Chondrocyte (in vitro differentiated cells): ENCODE data around the gene ROGDI. TPM values are rescaled to one million over a fixed set of nuclear protein-coding genes. Genes with fewer than 3 reads are reported as not detected.

ENCODE experiments used
- DNase-seq: peaks from one replicate; pipeline ENCODE4 v3.0.0; 2021; ENCODE audit warnings: mixed read lengths, low spot score
- H3K27ac Mint-ChIP-seq: one replicate; pipeline ENCODE4 v1.8.0; 2021; ENCODE audit warnings: mild to moderate bottlenecking, moderate library complexity, mixed read lengths; ENCODE audit not compliant: unreplicated experiment
- H3K27me3 Mint-ChIP-seq: 2 replicates; pipeline ENCODE4 v1.8.0; 2021; ENCODE audit warnings: low read depth, mixed read lengths
- H3K36me3 Mint-ChIP-seq: 2 replicates; pipeline ENCODE4 v1.8.0; 2021; ENCODE audit warnings: low read depth, mixed read lengths
- H3K4me1 Mint-ChIP-seq: 2 replicates; pipeline ENCODE4 v1.8.0; 2021; ENCODE audit warnings: low read depth, mild to moderate bottlenecking, mixed read lengths
- H3K4me3 Mint-ChIP-seq: one replicate; pipeline ENCODE4 v1.8.0; 2021; ENCODE audit warnings: mild to moderate bottlenecking, moderate library complexity, mixed read lengths; ENCODE audit not compliant: unreplicated experiment
- H3K9me3 Mint-ChIP-seq: 2 replicates; pipeline ENCODE4 v1.8.0; 2021; ENCODE audit warnings: low read depth, mixed read lengths
- total RNA-seq: library from RNA; stranded (reverse); gene quantifications from 3 replicates; pipeline ENCODE4 v1.2.1, GENCODE V29; 2021
- TF ChIP-seq, protein P1 (sequence below): fragments of 200-600 bp; sonication (generic); IDR thresholded peaks from 2 replicates; pipeline ENCODE4 v1.5.0; 2021; ENCODE audit warnings: antibody characterized with exemption, mild to moderate bottlenecking, moderate library complexity

The ROGDI gene
- total RNA-seq, 1 donor from 2014 or later, result 37.6 TPM

DNA sequence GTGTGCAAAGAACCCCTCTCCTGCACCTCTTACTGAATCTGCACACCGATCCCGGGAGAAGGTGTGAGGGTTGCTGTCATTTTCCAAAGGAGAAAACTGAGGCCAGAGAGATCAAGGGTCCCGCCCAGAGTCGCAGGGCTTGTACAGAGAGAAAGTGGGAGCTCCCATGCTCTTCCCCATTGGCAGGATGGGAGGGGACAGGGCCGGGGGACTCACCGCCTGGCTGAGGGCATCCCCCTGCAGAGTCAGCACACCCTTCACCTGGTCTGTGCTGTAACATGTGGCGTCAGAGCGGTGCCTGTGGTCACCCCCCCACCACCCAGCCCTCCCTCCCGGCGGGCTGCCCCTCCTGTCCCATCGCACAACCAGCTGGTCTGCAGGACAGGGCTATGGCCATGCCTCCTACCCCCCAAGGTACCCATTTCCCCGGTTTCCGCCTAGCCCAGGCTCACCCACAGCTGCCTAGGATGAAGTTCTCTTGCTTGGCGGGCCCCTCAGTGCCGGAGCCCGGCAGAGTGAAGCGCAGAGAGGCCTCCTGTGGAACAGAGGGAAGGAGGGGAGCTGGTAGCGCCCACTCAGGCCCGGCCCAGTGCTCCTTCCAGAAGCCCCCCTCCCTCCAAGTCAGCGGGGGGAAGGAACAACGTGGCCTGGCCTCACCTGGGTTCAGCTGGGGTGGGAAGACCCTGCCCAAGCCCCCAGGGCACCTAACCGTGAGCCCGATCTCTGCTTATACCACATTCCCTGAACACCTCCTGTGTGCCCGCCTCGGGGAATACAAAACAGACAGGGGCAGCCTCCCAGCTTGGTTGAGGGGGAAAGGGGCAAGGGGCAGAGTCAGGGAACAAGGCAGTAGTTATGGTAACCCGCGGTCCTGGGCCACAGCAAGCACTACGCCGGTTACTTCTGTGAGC lies 1.1 kb downstream of the ROGDI start:
- H3K27me3 Mint-ChIP-seq, result no peaks in the 10 kb centered on the region
- no peak for DNase-seq
- H3K27ac Mint-ChIP-seq, result no peak overlapping the region
- peaks cover 25% of the 10 kb centered on the region for H3K4me1 Mint-ChIP-seq
- TF ChIP-seq, protein P1, sequence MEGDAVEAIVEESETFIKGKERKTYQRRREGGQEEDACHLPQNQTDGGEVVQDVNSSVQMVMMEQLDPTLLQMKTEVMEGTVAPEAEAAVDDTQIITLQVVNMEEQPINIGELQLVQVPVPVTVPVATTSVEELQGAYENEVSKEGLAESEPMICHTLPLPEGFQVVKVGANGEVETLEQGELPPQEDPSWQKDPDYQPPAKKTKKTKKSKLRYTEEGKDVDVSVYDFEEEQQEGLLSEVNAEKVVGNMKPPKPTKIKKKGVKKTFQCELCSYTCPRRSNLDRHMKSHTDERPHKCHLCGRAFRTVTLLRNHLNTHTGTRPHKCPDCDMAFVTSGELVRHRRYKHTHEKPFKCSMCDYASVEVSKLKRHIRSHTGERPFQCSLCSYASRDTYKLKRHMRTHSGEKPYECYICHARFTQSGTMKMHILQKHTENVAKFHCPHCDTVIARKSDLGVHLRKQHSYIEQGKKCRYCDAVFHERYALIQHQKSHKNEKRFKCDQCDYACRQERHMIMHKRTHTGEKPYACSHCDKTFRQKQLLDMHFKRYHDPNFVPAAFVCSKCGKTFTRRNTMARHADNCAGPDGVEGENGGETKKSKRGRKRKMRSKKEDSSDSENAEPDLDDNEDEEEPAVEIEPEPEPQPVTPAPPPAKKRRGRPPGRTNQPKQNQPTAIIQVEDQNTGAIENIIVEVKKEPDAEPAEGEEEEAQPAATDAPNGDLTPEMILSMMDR, result no peak
- peak overlapping the region; percentile 82 for H3K4me3 Mint-ChIP-seq
- H3K9me3 Mint-ChIP-seq, result no peaks in the 10 kb centered on the region
- peaks cover 11% of the 10 kb centered on the region for H3K36me3 Mint-ChIP-seq

DNA sequence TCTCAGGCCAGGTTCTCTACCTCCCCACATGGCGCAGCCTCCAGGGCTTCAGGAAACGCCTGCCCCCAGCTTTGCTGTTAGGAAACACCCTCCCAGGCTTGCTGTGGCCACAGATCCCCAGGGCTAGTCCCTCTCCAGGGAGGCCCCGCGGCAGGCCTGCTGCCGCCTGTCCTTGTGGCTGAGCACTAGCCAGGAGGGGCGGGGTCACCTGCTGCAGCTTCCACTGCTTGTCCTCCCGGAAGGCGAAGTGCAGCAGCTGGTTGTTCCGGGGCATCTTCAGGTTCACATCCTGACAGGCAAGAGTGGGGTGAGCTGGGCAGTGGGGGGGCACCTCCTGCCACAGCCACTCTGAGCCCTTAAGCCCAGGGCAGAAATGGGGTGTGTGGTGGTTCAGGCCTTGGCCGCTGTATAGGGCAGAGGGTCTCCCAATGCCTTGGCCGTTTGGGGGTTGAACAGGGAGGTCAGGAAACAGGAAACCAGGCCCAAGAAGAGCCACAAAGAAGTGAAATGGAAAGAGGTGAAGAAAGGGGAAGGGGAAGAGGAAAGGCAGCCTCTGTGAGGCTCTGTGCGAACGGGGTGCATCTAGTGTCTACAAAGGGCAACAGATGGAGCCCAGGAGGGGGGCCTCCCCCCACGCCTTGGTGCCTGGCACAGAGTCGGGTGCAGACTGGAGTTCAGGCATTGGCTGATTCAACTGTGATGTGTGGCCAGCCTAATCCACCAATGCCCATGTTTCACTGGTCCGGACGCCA lies 2.0 kb downstream of the ROGDI start:
- H3K4me1 Mint-ChIP-seq, result peaks cover 25% of the 10 kb centered on the region
- no peaks in the 10 kb centered on the region for H3K9me3 Mint-ChIP-seq
- no peaks in the 10 kb centered on the region for H3K27me3 Mint-ChIP-seq
- H3K27ac Mint-ChIP-seq, result no peak overlapping the region
- no peak for DNase-seq
- H3K36me3 Mint-ChIP-seq, result peaks cover 9% of the 10 kb centered on the region
- TF ChIP-seq, protein P1, result no peak
- peak overlapping the region; percentile 25 for H3K4me3 Mint-ChIP-seq

DNA sequence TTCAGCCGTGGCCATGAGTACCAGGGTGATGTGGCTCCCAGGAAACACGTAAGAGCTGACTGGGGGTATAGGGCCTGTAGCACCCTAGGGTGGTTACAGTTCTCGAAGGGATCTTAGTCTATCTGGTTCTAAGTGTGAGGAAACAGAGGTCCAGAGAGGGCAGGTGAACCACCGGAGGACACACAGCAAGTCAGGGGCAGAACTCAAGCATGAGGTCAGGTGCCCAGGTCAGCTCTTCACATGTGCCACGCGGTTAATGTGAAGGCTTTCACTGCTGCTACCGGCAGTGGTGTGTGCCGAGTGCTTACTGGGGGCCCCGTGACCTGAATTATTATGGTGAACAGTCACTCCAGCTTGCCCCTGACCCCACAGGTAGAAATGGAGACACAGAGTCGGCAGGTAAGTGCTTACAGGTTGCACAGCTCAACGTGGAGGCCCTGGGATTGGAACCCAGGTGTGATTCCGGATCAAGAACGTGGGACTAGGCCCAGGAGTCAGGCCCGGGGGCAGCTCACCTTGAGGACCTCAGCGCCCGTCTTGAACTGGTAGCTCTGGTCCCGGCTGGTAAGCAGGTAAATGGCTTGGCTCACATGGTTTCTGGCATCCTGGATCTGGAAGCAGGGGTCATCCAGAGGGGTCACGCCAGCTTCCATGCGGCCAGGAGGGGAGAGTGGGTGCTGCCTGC lies 3.1 kb downstream of the ROGDI start:
- Mint-ChIP-seq H3K27ac (no peak overlapping the region), H3K9me3 (no peaks in the 10 kb centered on the region), H3K27me3 (no peaks in the 10 kb centered on the region), H3K4me1 (peaks cover 20% of the 10 kb centered on the region), H3K4me3 (no peak overlapping the region), H3K36me3 (peaks cover 8% of the 10 kb centered on the region)
- no peak for DNase-seq
- TF ChIP-seq, protein P1, result no peak

DNA sequence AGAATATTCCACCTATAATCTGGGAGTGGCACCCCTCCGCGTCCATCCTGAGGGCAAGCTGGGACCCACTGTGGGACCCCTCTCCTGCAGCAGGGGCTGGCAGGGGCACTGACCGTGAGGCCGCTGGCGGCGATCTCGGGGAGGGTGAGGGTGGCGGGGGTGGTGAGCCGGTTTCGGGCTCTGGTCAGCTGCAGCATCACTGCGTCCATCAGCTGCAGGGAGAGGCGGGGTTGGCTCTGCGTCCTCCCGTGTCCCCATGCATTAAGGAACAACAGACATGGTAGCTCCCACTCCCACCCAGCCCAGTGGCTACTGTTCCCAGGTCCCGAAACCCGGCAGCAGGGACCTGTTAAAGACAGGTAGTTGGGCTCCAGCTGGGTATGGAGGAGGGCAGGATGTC lies 4.0 kb downstream of the ROGDI start:
- no peak overlapping the region for H3K4me3 Mint-ChIP-seq
- peaks cover 6% of the 10 kb centered on the region for H3K36me3 Mint-ChIP-seq
- no peak for DNase-seq
- TF ChIP-seq, protein P1, result no peak
- H3K9me3 Mint-ChIP-seq, result no peaks in the 10 kb centered on the region
- H3K27me3 Mint-ChIP-seq, result no peaks in the 10 kb centered on the region
- peaks cover 13% of the 10 kb centered on the region for H3K4me1 Mint-ChIP-seq
- H3K27ac Mint-ChIP-seq, result no peak overlapping the region

DNA sequence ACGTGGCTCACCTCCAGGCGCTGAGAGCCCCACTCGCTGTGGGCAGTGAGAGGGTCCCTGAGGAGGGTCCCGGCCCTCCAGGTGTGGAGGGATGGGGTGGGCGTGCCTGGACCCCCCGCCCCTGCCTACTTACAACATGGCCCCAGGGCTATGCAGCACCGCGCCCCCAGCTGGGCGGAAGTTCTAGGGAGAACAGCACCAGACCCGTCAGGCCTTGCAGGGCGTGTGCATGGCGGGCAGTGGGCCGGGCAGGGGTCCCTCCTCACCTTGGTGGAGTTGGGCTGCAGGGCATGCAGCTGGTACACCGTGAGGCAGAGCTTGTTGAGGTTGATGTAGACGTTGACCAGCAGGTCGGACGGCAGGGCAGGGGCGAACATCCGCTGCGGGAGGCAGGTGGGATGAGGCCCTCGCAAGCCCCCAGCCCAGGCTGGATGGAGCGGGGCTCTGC lies 4.6 kb downstream of the ROGDI start:
- Mint-ChIP-seq H3K36me3 (peaks cover 6% of the 10 kb centered on the region), H3K9me3 (no peaks in the 10 kb centered on the region), H3K27ac (no peak overlapping the region), H3K4me1 (peaks cover 7% of the 10 kb centered on the region), H3K4me3 (no peak overlapping the region), H3K27me3 (no peaks in the 10 kb centered on the region)
- DNase-seq, result no peak
- TF ChIP-seq, protein P1, result no peak
